Ishikawa (cell line): ENCODE results near the gene LRP8.

Experiments used
- CEBPB ChIP-seq: IDR thresholded peaks from 2 replicates; pipeline ENCODE4 v1.6.1; 2012
- CREB1 ChIP-seq: IDR thresholded peaks from 2 replicates; pipeline ENCODE4 v1.6.1; 2012; ENCODE audit warnings: low read depth
- EGR1 ChIP-seq: IDR thresholded peaks from 2 replicates; pipeline ENCODE4 v1.6.1; 2012
- EP300 ChIP-seq: IDR thresholded peaks from 2 replicates; pipeline ENCODE4 v1.6.1; 2012; ENCODE audit warnings: borderline replicate concordance
- FOXM1 ChIP-seq: IDR thresholded peaks from 2 replicates; pipeline ENCODE4 v1.6.1; 2012; ENCODE audit warnings: low read depth, borderline replicate concordance
- RAD21 ChIP-seq: IDR thresholded peaks from 2 replicates; pipeline ENCODE4 v1.6.1; 2012; ENCODE audit warnings: low read depth
- REST ChIP-seq: IDR thresholded peaks from 2 replicates; pipeline ENCODE4 v1.6.1; 2012; ENCODE audit warnings: low read depth, mild to moderate bottlenecking
- TAF1 ChIP-seq: IDR thresholded peaks from 2 replicates; pipeline ENCODE4 v1.6.1; 2012; ENCODE audit warnings: low read depth, mild to moderate bottlenecking
- TCF12 ChIP-seq: IDR thresholded peaks from 2 replicates; pipeline ENCODE4 v1.6.1; 2012; ENCODE audit warnings: low read depth
- USF1 ChIP-seq: IDR thresholded peaks from 2 replicates; pipeline ENCODE4 v1.6.1; 2012
- YY1 ChIP-seq: IDR thresholded peaks from 2 replicates; pipeline ENCODE4 v1.6.1; 2012; ENCODE audit warnings: low read depth
- ZBTB7A ChIP-seq: IDR thresholded peaks from 2 replicates; pipeline ENCODE4 v1.6.1; 2012; ENCODE audit warnings: low read depth
- TF ChIP-seq, protein P1 (sequence below): IDR thresholded peaks from 2 replicates; pipeline ENCODE4 v1.6.1; 2012

DNA sequence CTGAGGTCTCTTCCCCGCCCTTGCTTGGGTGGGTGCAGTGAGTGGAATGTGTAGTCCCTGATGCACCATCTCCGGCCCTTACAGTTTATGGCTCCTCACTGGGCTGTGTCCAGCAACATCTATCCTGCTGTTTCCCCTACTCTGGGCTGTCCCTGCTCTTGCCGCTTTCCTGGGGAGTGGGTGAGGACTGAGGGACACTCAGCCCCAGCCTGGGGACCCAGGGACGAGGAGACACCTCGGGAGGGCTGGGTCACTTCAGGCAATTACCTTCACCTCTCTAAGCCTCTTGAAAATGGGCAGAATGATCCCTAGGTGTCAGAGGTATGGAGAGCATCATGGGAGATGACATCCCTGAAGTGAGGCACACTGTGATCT, 13.6 kb upstream of the LRP8 start:
- no peak for TF ChIP-seq EP300
- TF ChIP-seq FOXM1 = no peak
- TF ChIP-seq YY1 = no peak
- TF ChIP-seq, protein P1, sequence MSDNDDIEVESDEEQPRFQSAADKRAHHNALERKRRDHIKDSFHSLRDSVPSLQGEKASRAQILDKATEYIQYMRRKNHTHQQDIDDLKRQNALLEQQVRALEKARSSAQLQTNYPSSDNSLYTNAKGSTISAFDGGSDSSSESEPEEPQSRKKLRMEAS = no peak
- no peak for TF ChIP-seq RAD21
- no peak for TF ChIP-seq CREB1
- TF ChIP-seq EGR1 = no peak
- no peak for TF ChIP-seq ZBTB7A
- no peak for TF ChIP-seq CEBPB
- no peak for TF ChIP-seq TAF1
- no peak for TF ChIP-seq REST
- no peak for TF ChIP-seq USF1
- TF ChIP-seq TCF12 = no peak
